OCI-LY3 (cell line): Measurements from ENCODE around the gene TRDN.

Source experiments
- H2AFZ ChIP-seq: fragments of 200-600, 300-600 bp; shearing (Covaris generic); 2 replicates; pipeline ENCODE4 v1.6.0; 2014; ENCODE audit warnings: antibody characterized with exemption, low read depth, low read length
- H3K27ac ChIP-seq: fragments of 200-600, 300-600 bp; sonication (generic); 2 replicates; pipeline ENCODE4 v1.5.1; 2014; ENCODE audit warnings: mild to moderate bottlenecking, low read length, moderate library complexity, mixed read lengths
- H3K27me3 ChIP-seq: fragments of 200-600, 300-600 bp; sonication (generic); 2 replicates; pipeline ENCODE4 v1.6.1; 2014; ENCODE audit warnings: low read depth, low read length, mixed read lengths
- H3K36me3 ChIP-seq: fragments of 200-600, 300-600 bp; sonication (generic); replicated peaks from 2 replicates; pipeline ENCODE3; 2014; ENCODE audit warnings: low read depth, low read length, mixed read lengths
- H3K4me1 ChIP-seq: fragments of 300-600, 200-600 bp; sonication (generic); 2 replicates; pipeline ENCODE4 v1.6.1; 2014; ENCODE audit warnings: low read length, mixed read lengths
- H3K4me2 ChIP-seq: fragments of 200-600, 300-600 bp; sonication (generic); 2 replicates; pipeline ENCODE4 v1.6.1; 2014; ENCODE audit warnings: low read length, mixed read lengths
- H3K4me3 ChIP-seq: fragments of 300-600, 200-600 bp; sonication (generic); 2 replicates; pipeline ENCODE4 v1.5.1; 2014; ENCODE audit warnings: antibody characterized with exemption, mild to moderate bottlenecking, low read length, moderate library complexity
- H3K79me2 ChIP-seq: fragments of 300-600, 200-600 bp; shearing (Covaris generic); 2 replicates; pipeline ENCODE4 v1.6.1; 2014; ENCODE audit warnings: mild to moderate bottlenecking, low read length, mixed read lengths
- H3K9ac ChIP-seq: fragments of 300-600, 200-600 bp; shearing (Covaris generic); 2 replicates; pipeline ENCODE4 v1.6.0; 2014; ENCODE audit warnings: mild to moderate bottlenecking, low read length, moderate library complexity
- H3K9me3 ChIP-seq: fragments of 200-600, 300-600 bp; shearing (Covaris generic); 2 replicates; pipeline ENCODE4 v1.6.1; 2014; ENCODE audit warnings: low read length, mixed read lengths; ENCODE audit not compliant: insufficient read depth
- H4K20me1 ChIP-seq: fragments of 200-600, 300-600 bp; sonication (generic); 2 replicates; pipeline ENCODE4 v1.6.1; 2016; ENCODE audit warnings: low read length, mixed read lengths; ENCODE audit not compliant: insufficient read depth
- CTCF ChIP-seq: fragments of 200-600, 300-600 bp; sonication (generic); IDR thresholded peaks from 2 replicates; pipeline ENCODE4 v1.5.1; 2014; ENCODE audit warnings: antibody characterized with exemption, low read length, low read depth
- EZH2phosphoT487 ChIP-seq: fragments of 200-600 bp; shearing (Covaris generic); IDR thresholded peaks from 2 replicates; pipeline ENCODE4 v1.6.1; 2018; ENCODE audit warnings: antibody characterized with exemption, mixed run types, low read depth

Gene TRDN

DNA sequence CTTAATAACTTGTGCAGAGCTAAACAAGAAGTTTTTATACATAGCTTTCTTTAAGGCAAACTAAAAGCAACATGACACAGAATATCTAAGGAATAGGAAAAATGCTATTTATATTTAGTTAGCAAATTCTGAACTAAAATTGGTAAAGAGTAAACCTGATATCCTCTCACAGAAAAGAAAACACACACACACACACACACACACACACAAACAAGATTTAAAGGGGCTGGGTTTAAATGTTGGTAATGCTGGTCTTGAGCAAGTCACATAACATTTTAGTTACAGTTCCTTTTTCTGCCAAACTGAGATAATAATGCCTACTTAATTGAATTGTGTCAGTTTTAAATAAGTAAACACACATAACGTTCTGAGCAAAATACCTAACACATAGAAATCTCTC lies 1.6 kb downstream of the TRDN start:
- no peak overlapping the region for H3K9ac ChIP-seq
- no peak overlapping the region for H3K27ac ChIP-seq
- H3K79me2 ChIP-seq: no peaks in the 10 kb centered on the region
- H3K4me3 ChIP-seq: no peak overlapping the region
- H3K4me1 ChIP-seq: no peaks in the 10 kb centered on the region
- no peak for TF ChIP-seq EZH2phosphoT487
- no peak for TF ChIP-seq CTCF
- no peaks in the 10 kb centered on the region for H3K9me3 ChIP-seq
- no peaks in the 10 kb centered on the region for H4K20me1 ChIP-seq
- H3K27me3 ChIP-seq: no peaks in the 10 kb centered on the region
- H2AFZ ChIP-seq: no peak overlapping the region
- H3K4me2 ChIP-seq: no peak overlapping the region
- no peaks in the 10 kb centered on the region for H3K36me3 ChIP-seq

DNA sequence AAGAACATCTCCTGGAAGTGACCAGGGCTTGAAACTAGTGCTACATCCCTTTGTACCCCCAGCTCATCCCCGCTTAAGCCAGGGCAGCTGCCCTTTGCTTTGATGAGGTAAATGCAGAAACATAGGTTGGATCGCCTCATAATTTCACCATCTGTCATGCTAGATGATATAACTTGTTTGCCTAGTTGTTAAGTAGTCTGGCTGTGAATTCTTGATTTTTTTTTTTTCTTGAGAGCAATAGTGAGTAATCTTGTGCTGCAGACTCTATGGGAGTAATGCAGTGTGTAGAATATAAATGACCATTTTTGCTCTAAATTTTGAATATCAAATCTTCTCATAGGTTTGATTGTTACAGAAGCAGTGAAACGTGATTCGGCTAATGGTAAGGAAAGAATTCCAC lies 4.1 kb downstream of the TRDN start:
- Histone ChIP-seq H3K4me2 (no peak overlapping the region), H3K4me3 (no peak overlapping the region), H2AFZ (no peak overlapping the region), H3K4me1 (no peaks in the 10 kb centered on the region), H3K27ac (no peak overlapping the region), H4K20me1 (no peaks in the 10 kb centered on the region), H3K9ac (no peak overlapping the region), H3K27me3 (no peaks in the 10 kb centered on the region), H3K79me2 (no peaks in the 10 kb centered on the region), H3K36me3 (no peaks in the 10 kb centered on the region), H3K9me3 (no peaks in the 10 kb centered on the region)
- no peak for TF ChIP-seq EZH2phosphoT487
- TF ChIP-seq CTCF: no peak

DNA sequence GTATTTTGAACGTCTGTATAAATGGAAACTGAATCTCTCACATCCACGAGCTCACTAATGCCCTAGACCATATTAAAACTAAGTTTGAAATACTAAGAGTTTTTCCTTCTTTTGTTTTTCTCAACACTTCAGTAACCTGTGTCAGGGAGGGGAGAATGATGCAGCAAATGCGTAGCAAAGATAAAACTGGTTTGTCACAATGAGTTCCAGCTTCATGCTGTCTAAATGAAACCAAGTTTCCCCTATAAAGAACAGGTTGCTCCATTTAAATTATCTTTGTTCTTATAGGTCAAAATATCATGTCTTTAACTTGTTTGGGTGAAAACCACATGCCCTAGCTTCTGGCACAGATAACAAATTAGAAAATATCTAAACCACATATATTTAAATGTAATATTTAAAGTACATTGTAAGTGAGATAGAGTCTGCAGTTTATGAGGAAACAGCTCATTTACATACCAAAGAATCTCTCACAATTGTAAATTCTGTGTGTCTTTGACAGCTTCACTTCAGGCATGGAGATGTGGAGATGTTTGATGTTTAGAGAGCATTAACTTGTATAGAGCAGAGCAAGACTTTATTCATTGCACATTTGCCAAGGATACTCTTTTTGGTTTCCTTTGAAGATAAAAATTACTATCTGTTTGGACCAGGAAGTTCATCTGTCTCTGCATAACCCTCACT lies 7.3 kb downstream of the TRDN start:
- Histone ChIP-seq H3K79me2 (no peaks in the 10 kb centered on the region), H3K27ac (no peak overlapping the region), H3K4me3 (no peak overlapping the region), H4K20me1 (no peaks in the 10 kb centered on the region), H3K9ac (no peak overlapping the region), H2AFZ (no peak overlapping the region), H3K4me2 (no peak overlapping the region), H3K4me1 (no peaks in the 10 kb centered on the region), H3K9me3 (no peaks in the 10 kb centered on the region), H3K36me3 (no peaks in the 10 kb centered on the region), H3K27me3 (no peaks in the 10 kb centered on the region)
- TF ChIP-seq EZH2phosphoT487 (no peak), CTCF (no peak)

GRCh38 chr6:123625696-123626095 lies 11.1 kb downstream of the TRDN start:
- TF ChIP-seq CTCF (no peak), EZH2phosphoT487 (no peak)
- Histone ChIP-seq H3K9ac (no peak overlapping the region), H3K4me3 (no peak overlapping the region), H2AFZ (no peak overlapping the region), H3K27ac (no peak overlapping the region), H3K79me2 (no peaks in the 10 kb centered on the region), H3K36me3 (no peaks in the 10 kb centered on the region), H3K27me3 (no peaks in the 10 kb centered on the region), H3K9me3 (no peaks in the 10 kb centered on the region), H4K20me1 (no peaks in the 10 kb centered on the region), H3K4me2 (no peak overlapping the region), H3K4me1 (no peaks in the 10 kb centered on the region)
